Neutrophil (primary cell): ENCODE data around the gene LUZP1.

Experiments
- H3K27ac ChIP-seq: fragments of 200-600 bp; sonication (generic); 2 replicates; pipeline ENCODE4 v1.5.1; 2016; ENCODE audit warnings: mild to moderate bottlenecking, moderate library complexity
- H3K27me3 ChIP-seq: fragments of 200-600 bp; sonication (generic); 2 replicates; pipeline ENCODE4 v1.6.0; 2016; ENCODE audit warnings: mild to moderate bottlenecking
- H3K36me3 ChIP-seq: fragments of 200-600 bp; sonication (generic); 2 replicates; pipeline ENCODE4 v1.5.1; 2017
- H3K4me1 ChIP-seq, 2 experiments: fragments of 200-600 bp in 1 of 2; sonication (generic) in 1 of 2; 1 replicate in 1 of 2; 2 replicates in 1 of 2; pipeline versions ENCODE4 v1.5.1 to v1.6.1; 2013 to 2016; ENCODE audit warnings: low read depth in 1 of 2, low read length in 1 of 2, mild to moderate bottlenecking in 1 of 2, moderate library complexity in 1 of 2; ENCODE audit not compliant: control insufficient read depth in 1 of 2, insufficient read depth in 1 of 2
- H3K4me3 ChIP-seq, 2 experiments: fragments of 200-600 bp in 1 of 2; sonication (generic) in 1 of 2; 1 replicate in 1 of 2; 2 replicates in 1 of 2; pipeline ENCODE4 v1.5.1; 2013 to 2016; ENCODE audit warnings: low read depth in 1 of 2, low read length in 1 of 2, mild to moderate bottlenecking in 1 of 2, moderate library complexity in 1 of 2
- H3K9me3 ChIP-seq: fragments of 200-600 bp; sonication (generic); 2 replicates; pipeline ENCODE4 v1.5.1; 2016
- CTCF ChIP-seq: fragments of 200-600 bp; sonication (generic); IDR thresholded peaks from 2 replicates; pipeline ENCODE4 v1.5.1; 2016; ENCODE audit warnings: antibody characterized with exemption

LUZP1 gene

GRCh38 chr1:23057301-23057700, 111.4 kb downstream of the LUZP1 start:
- H3K27me3 ChIP-seq, result no peaks in the 10 kb centered on the region
- no peak overlapping the region for H3K4me3 ChIP-seq
- no peaks in the 10 kb centered on the region for H3K4me1 ChIP-seq
- no peak for TF ChIP-seq CTCF
- no peaks in the 10 kb centered on the region for H3K9me3 ChIP-seq
- H3K27ac ChIP-seq, result no peak overlapping the region
- peaks cover 28% of the 10 kb centered on the region for H3K36me3 ChIP-seq

- H3K4me1 ChIP-seq, result no peaks in the 10 kb centered on the region
- H3K9me3 ChIP-seq, result no peaks in the 10 kb centered on the region
- no peak for TF ChIP-seq CTCF
- H3K27ac ChIP-seq, result no peak overlapping the region
- H3K36me3 ChIP-seq, result peaks cover 10% of the 10 kb centered on the region
- H3K4me3 ChIP-seq, result no peak overlapping the region
- H3K27me3 ChIP-seq, result no peaks in the 10 kb centered on the region
Observed at GRCh38 chr1:23051290-23051909, 117.3 kb downstream of the LUZP1 start.

DNA sequence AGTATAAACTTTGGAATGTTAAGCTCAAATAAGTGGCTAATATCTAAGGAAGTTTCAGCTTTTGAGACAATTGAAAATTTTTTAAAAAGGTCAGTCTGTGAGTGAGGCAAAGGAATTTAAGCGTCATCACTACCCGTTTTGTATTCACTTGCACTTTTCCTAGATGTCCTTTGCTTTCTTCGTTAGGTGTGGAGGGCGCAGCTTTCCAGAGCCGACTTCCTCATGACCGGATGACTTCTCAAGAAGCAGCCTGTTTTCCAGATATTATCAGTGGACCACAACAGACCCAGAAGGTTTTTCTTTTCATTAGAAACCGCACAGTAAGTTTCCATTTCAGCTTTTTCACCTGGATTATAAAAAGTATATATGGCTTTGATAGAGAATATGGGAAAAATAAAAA, 118.5 kb downstream of the LUZP1 start:
- H3K4me1 ChIP-seq, result no peaks in the 10 kb centered on the region
- H3K4me3 ChIP-seq, result no peak overlapping the region
- H3K9me3 ChIP-seq, result no peaks in the 10 kb centered on the region
- no peaks in the 10 kb centered on the region for H3K27me3 ChIP-seq
- peaks cover 10% of the 10 kb centered on the region for H3K36me3 ChIP-seq
- H3K27ac ChIP-seq, result no peak overlapping the region
- TF ChIP-seq CTCF, result no peak

GRCh38 chr1:23044035-23044434, 124.6 kb downstream of the LUZP1 start:
- H3K27ac ChIP-seq, result no peak overlapping the region
- no peak overlapping the region for H3K4me3 ChIP-seq
- H3K36me3 ChIP-seq, result peaks cover 6% of the 10 kb centered on the region
- no peaks in the 10 kb centered on the region for H3K9me3 ChIP-seq
- no peak for TF ChIP-seq CTCF
- H3K27me3 ChIP-seq, result no peaks in the 10 kb centered on the region
- H3K4me1 ChIP-seq, result no peaks in the 10 kb centered on the region

- no peak overlapping the region for H3K4me3 ChIP-seq
- H3K27ac ChIP-seq, result no peak overlapping the region
- H3K27me3 ChIP-seq, result no peaks in the 10 kb centered on the region
- no peak for TF ChIP-seq CTCF
- H3K36me3 ChIP-seq, result peaks cover 6% of the 10 kb centered on the region
- H3K4me1 ChIP-seq, result no peaks in the 10 kb centered on the region
- no peaks in the 10 kb centered on the region for H3K9me3 ChIP-seq
Observed at GRCh38 chr1:23040509-23040908, 128.1 kb downstream of the LUZP1 start.
